ELR (cell line): ENCODE data around the gene AK9.
"Not testable (repeated sequence)": the region's sequence is repeated elsewhere in the genome, so short reads cannot be mapped to it uniquely, and the experiment has no call there.

Source experiments
- DNase-seq: peaks from one replicate; pipeline ENCODE4 v3.0.0-alpha.2; 2015; ENCODE audit warnings: low read depth

The AK9 gene

GRCh38 chr6:109625199-109625598 is 65.8 kb downstream of the AK9 start:
- no peak for DNase-seq

- DNase-seq: peak; percentile 33
Observed at GRCh38 chr6:109623288-109623687, 67.7 kb downstream of the AK9 start.

- peak; percentile 3 for DNase-seq
Observed at GRCh38 chr6:109612268-109612667, 78.7 kb downstream of the AK9 start.

- DNase-seq: no peak
Observed at GRCh38 chr6:109611502-109611901, 79.5 kb downstream of the AK9 start.

GRCh38 chr6:109610590-109610989 is 80.4 kb downstream of the AK9 start:
- DNase-seq: no peak

GRCh38 chr6:109609737-109610136 is 81.3 kb downstream of the AK9 start:
- no peak for DNase-seq

- DNase-seq: no peak
Observed at GRCh38 chr6:109606359-109606758, 84.6 kb downstream of the AK9 start.

GRCh38 chr6:109595998-109596397 is 95.0 kb downstream of the AK9 start:
- DNase-seq: peak; percentile 65

GRCh38 chr6:109580519-109580918 is 110.5 kb downstream of the AK9 start:
- DNase-seq: peak; percentile 39

- DNase-seq: peak; percentile 36
Observed at GRCh38 chr6:109579361-109579760, 111.6 kb downstream of the AK9 start.

- not testable (repeated sequence) for DNase-seq
Observed at GRCh38 chr6:109569901-109570300, 121.1 kb downstream of the AK9 start.

GRCh38 chr6:109561844-109562243 is 129.2 kb downstream of the AK9 start:
- no peak for DNase-seq

- DNase-seq: no peak
Observed at GRCh38 chr6:109531446-109531845, 159.6 kb downstream of the AK9 start.

GRCh38 chr6:109527989-109528388 is 163.0 kb downstream of the AK9 start:
- peak; percentile 50 for DNase-seq

- DNase-seq: peak; percentile 78
Observed at GRCh38 chr6:109526905-109527628, 163.9 kb downstream of the AK9 start.

GRCh38 chr6:109524129-109524528 is 166.9 kb downstream of the AK9 start:
- DNase-seq: no peak

GRCh38 chr6:109523478-109523877 is 167.5 kb downstream of the AK9 start:
- DNase-seq: peak; percentile 28

- no peak for DNase-seq
Observed at GRCh38 chr6:109521080-109521479, 169.9 kb downstream of the AK9 start.

GRCh38 chr6:109519647-109520046 is 171.4 kb downstream of the AK9 start:
- DNase-seq: not testable (repeated sequence)

- DNase-seq: no peak
Observed at GRCh38 chr6:109516929-109517328, 174.1 kb downstream of the AK9 start.

- DNase-seq: peak; percentile 30
Observed at GRCh38 chr6:109515781-109516409, 175.1 kb downstream of the AK9 start.

- no peak for DNase-seq
Observed at GRCh38 chr6:109514946-109515345, 176.1 kb downstream of the AK9 start.

- peak; percentile 62 for DNase-seq
Observed at GRCh38 chr6:109513571-109514071, 177.4 kb downstream of the AK9 start.
